Small intestine (tissue), 16 donors: ENCODE data around the gene GABRG2. TPM values are rescaled to one million over a fixed set of nuclear protein-coding genes. Genes with fewer than 3 reads are reported as not detected.
"Not testable (repeated sequence)": the region's sequence is repeated elsewhere in the genome, so short reads cannot be mapped to it uniquely, and the experiment has no call there.

ENCODE experiments used
- DNase-seq, 2 donors: peaks; one replicate each; pipeline versions ENCODE4 v3.0.0 to v3.0.0-alpha.2; 2013
- FAIRE-seq: peaks from 2 replicates; lab custom pipeline; 2012; peaks lifted over from hg19 to GRCh38; lab: Jason Lieb, UNC
- H3K27ac ChIP-seq, 3 donors: one replicate each; pipeline ENCODE4 v1.5.1; 2013; ENCODE audit warnings: low read length in 2 of 3, mild to moderate bottlenecking in 2 of 3, control low read depth in 1 of 3, inconsistent platforms in 1 of 3, low read depth in 1 of 3, moderate library complexity in 1 of 3
- H3K27me3 ChIP-seq, 3 donors: one replicate each; pipeline ENCODE4 v1.6.1; 2013; ENCODE audit warnings: low read length in 3 of 3, inconsistent platforms in 1 of 3; ENCODE audit not compliant: control insufficient read depth in 3 of 3, insufficient read depth in 3 of 3
- H3K36me3 ChIP-seq, 3 donors: one replicate each; pipeline ENCODE4 v1.6.1; 2013; ENCODE audit warnings: low read length in 3 of 3, inconsistent platforms in 1 of 3, low read depth in 1 of 3, mild to moderate bottlenecking in 1 of 3, moderate library complexity in 1 of 3; ENCODE audit not compliant: control insufficient read depth in 3 of 3, insufficient read depth in 2 of 3
- H3K4me1 ChIP-seq, 3 donors: one replicate each; pipeline ENCODE4 v1.6.1; 2013; ENCODE audit warnings: low read length in 2 of 3, inconsistent platforms in 1 of 3, low read depth in 1 of 3, mild to moderate bottlenecking in 1 of 3, moderate library complexity in 1 of 3; ENCODE audit not compliant: control insufficient read depth in 3 of 3, insufficient read depth in 2 of 3
- H3K4me3 ChIP-seq, 3 donors: one replicate each; pipeline ENCODE4 v1.5.1; 2013; ENCODE audit warnings: low read length in 3 of 3, control low read depth in 1 of 3, inconsistent platforms in 1 of 3, low read depth in 1 of 3, mild to moderate bottlenecking in 1 of 3, moderate library complexity in 1 of 3
- H3K9me3 ChIP-seq, 2 donors: one replicate each; pipeline ENCODE4 v1.6.1; 2013; ENCODE audit warnings: low read depth in 1 of 2, low read length in 1 of 2; ENCODE audit not compliant: control insufficient read depth in 2 of 2, insufficient read depth in 1 of 2
- WGBS, 3 donors: extraction: QIAGEN DNeasy Blood & Tissue Kit; methylation state at CpG; one replicate each; pipeline ENCODE4 v1.1.7; 2013; 5-methylcytosine and 5-hydroxymethylcytosine counted together
- long read RNA-seq, 10 donors: transcript quantifications; one replicate each; lab custom pipeline, GENCODE V29; 2026
- polyA plus RNA-seq, 4 donors: library from polyadenylated mRNA; stranded (reverse) in 3 of 4; unstranded in 1 of 4; fragments of 200-250 nt in 3 of 4; fragments of 120-200 nt in 1 of 4; gene quantifications; one replicate each; pipeline versions ENCODE4 v1.2.1 to v1.2.3, GENCODE V29; 2013
- donor health status: healthy with polysubstance abuse.
- donor health status: control.
- donor health status: control.
- donor health status: Bipolar disorder and iron deficiency.
- donor health status: healthy.

The GABRG2 gene
- polyA plus RNA-seq: 1 to 10 TPM in 1 of 4 donors, under 1 TPM in 1, not detected in 2; 0.03 to 1.7 TPM
- long read RNA-seq, donor 1: 0 reads
- long read RNA-seq, donor 2: 0 reads
- long read RNA-seq, donor 3, full-length matches to known transcripts: 1 of 1 reads
- long read RNA-seq, donor 3, partial matches to known transcripts: 0 of 1 reads
- long read RNA-seq, donor 3, other reads (novel, unspliced or antisense): 0 of 1 reads
- long read RNA-seq, donor 4: 0 reads
- long read RNA-seq, donor 5: 0 reads
- long read RNA-seq, donor 6: 0 reads
- long read RNA-seq, donor 7: 0 reads
- long read RNA-seq, donor 8: 0 reads
- long read RNA-seq, donor 9: 0 reads
- long read RNA-seq, donor 10, full-length matches to known transcripts: 1 of 1 reads
- long read RNA-seq, donor 10, partial matches to known transcripts: 0 of 1 reads
- long read RNA-seq, donor 10, other reads (novel, unspliced or antisense): 0 of 1 reads

DNA sequence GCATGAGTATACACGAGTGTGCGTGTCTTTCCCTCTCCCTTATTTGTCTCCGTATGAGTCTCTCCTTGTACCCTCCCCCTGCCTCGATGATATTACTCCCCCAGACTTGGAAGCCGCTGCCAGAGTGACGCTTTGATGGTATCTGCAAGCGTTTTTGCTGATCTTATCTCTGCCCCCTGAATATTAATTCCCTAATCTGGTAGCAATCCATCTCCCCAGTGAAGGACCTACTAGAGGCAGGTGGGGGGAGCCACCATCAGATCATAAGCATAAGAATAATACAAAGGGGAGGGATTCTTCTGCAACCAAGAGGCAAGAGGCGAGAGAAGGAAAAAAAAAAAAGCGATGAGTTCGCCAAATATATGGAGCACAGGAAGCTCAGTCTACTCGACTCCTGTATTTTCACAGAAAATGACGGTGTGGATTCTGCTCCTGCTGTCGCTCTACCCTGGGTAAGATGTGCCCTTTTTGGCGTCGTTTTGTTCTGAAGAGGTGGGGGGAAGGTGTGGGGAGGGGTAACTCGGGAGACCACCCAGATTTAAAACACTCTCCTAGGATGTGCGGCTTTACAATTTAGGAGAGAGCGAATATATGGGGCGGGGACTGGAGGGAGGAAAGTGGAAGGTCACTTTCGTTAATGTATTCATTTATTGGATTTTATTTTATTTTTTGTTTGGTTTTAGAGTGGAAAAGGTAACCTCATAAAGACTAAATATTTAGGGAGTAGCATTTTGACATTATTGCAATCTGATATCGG, at the start of gene GABRG2:
GABRG2 (plus strand) TSS at position 119 of the 757 bp plus-strand sequence; CDS start at position 346, 227 bp downstream.
- no peak within 1 kb of the TSS for H3K27ac ChIP-seq
- H3K4me1 ChIP-seq: no peaks in the 10 kb centered on the region
- DNase-seq (no peak), FAIRE-seq (no peak)
- 9 to 17% (median 16%) methylated on average over 21 of the region's 21 CpGs for WGBS, 3 donors
- no peaks in the 10 kb centered on the region for H3K36me3 ChIP-seq
- peaks cover 0 to 9% (median 0%) of the 10 kb centered on the region in 3 donors for H3K27me3 ChIP-seq
- no peaks in the 10 kb centered on the region for H3K9me3 ChIP-seq
- no peak within 1 kb of the TSS for H3K4me3 ChIP-seq

GRCh38 chr5:162025312-162025711, 42.3 kb upstream of the GABRG2 start:
- Histone ChIP-seq H3K4me3 (no peak overlapping the region), H3K27ac (no peak overlapping the region), H3K4me1 (no peaks in the 10 kb centered on the region), H3K9me3 (no peaks in the 10 kb centered on the region), H3K36me3 (no peaks in the 10 kb centered on the region), H3K27me3 (no peaks in the 10 kb centered on the region)
- no peak for DNase-seq
- no peak for FAIRE-seq
- 78 to 84% (median 79%) methylated on average over 2 of the region's 2 CpGs for WGBS, 3 donors

DNA sequence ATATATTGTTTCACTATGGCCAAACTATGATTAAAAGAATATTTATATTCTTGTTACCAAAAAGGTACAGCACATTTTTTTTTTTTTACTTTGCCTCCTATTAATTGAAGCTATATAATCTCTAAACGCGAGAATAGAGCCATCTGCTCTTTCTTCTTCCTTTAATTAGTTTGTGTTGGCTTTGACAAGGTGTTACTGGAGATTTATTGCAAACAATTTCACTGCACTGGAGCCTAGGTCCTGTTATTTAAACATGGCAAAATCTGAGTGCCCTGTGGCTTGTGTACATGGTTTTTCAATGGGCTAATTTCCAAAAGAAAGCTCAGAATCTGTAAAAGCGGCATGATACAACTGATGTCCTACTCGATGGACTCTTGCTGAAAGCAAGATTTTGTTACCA, 40.8 kb upstream of the GABRG2 start:
- FAIRE-seq (no peak), DNase-seq (no peak)
- H3K4me1 ChIP-seq: no peaks in the 10 kb centered on the region
- no peak overlapping the region for H3K4me3 ChIP-seq
- H3K9me3 ChIP-seq: no peaks in the 10 kb centered on the region
- WGBS, 3 donors: 59 to 72% (median 66%) methylated on average over 4 of the region's 4 CpGs
- no peak overlapping the region for H3K27ac ChIP-seq
- no peaks in the 10 kb centered on the region for H3K36me3 ChIP-seq
- H3K27me3 ChIP-seq: no peaks in the 10 kb centered on the region

DNA sequence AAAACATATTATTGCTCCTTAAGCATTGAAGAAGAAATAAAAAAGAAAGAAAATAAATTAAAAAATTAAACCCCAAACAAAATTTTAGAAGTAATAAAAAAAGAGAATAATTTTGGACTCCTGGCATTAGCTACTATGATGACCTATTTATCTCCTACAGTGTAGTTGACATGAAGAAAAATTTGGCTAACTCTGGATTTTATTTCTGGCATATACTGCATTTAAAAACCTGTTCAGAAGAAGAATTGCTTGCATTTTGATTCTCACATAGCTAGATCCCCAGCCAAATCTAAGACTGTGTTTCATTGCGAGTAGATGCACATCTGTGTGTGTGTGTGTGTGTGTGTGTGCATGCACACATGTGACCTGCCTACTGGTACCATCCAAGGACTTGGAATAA, 30.1 kb upstream of the GABRG2 start:
- Histone ChIP-seq H3K27ac (no peak overlapping the region), H3K4me3 (no peak overlapping the region), H3K9me3 (no peaks in the 10 kb centered on the region), H3K36me3 (no peaks in the 10 kb centered on the region), H3K4me1 (no peaks in the 10 kb centered on the region), H3K27me3 (no peaks in the 10 kb centered on the region)
- 83 to 89% (median 85%) methylated on average over 1 of the region's 1 CpG for WGBS, 3 donors
- no peak for FAIRE-seq
- DNase-seq: no peak

GRCh38 chr5:162047279-162047678, 20.3 kb upstream of the GABRG2 start:
- WGBS, 3 donors: 41 to 59% (median 41%) methylated on average over 1 of the region's 1 CpG
- no peak overlapping the region for H3K4me3 ChIP-seq
- H3K27me3 ChIP-seq: no peaks in the 10 kb centered on the region

DNA sequence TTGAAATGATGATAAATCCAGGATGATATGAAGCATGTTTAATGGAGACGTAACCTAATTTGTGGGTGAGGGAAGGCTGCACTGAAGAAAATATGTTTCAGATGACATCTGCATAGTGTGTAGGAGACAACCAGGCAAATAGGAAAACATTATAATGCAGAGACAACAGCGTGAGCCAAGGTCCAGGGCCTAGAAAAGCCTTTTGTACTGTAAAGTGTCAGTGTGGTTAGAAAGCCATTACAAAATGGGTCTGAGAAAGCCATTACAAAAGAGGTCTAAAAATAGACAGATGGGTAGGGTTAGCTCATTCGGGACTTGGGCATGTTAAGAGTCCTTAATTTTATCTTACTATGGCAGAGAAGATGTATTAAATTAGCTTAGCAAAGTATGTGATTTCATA, 14.9 kb upstream of the GABRG2 start:
- 59 to 66% (median 64%) methylated on average over 3 of the region's 3 CpGs for WGBS, 3 donors
- Histone ChIP-seq H3K9me3 (no peaks in the 10 kb centered on the region), H3K4me3 (no peak overlapping the region), H3K4me1 (no peaks in the 10 kb centered on the region), H3K27me3 (no peaks in the 10 kb centered on the region), H3K27ac (no peak overlapping the region), H3K36me3 (no peaks in the 10 kb centered on the region)
- no peak for DNase-seq
- FAIRE-seq: no peak

More at GRCh38 chr5:162047279-162047678, 20.3 kb upstream of the GABRG2 start:
- no peak for DNase-seq
- Histone ChIP-seq H3K9me3 (no peaks in the 10 kb centered on the region), H3K4me1 (no peaks in the 10 kb centered on the region), H3K27ac (no peak overlapping the region), H3K36me3 (no peaks in the 10 kb centered on the region)
- no peak for FAIRE-seq

- H3K36me3 ChIP-seq, DNase-seq, H3K9me3 ChIP-seq, FAIRE-seq, H3K27me3 ChIP-seq, H3K27ac ChIP-seq, H3K4me1 ChIP-seq, H3K4me3 ChIP-seq: not testable (repeated sequence)
- 66 to 77% (median 74%) methylated on average over 4 of the region's 4 CpGs for WGBS, 3 donors
Measured at GRCh38 chr5:162055095-162055494, 12.5 kb upstream of the GABRG2 start.

- H3K4me3 ChIP-seq: no peak overlapping the region
- WGBS, 3 donors: 5 to 9% (median 6%) methylated on average over 7 of the region's 7 CpGs
- H3K4me1 ChIP-seq: no peaks in the 10 kb centered on the region
- H3K36me3 ChIP-seq: no peaks in the 10 kb centered on the region
- no peak overlapping the region for H3K27ac ChIP-seq
- FAIRE-seq (no peak), DNase-seq (no peak)
- H3K27me3 ChIP-seq: peaks cover 0 to 9% (median 0%) of the 10 kb centered on the region in 3 donors
- no peaks in the 10 kb centered on the region for H3K9me3 ChIP-seq
Measured at GRCh38 chr5:162067162-162067561, 411 bp upstream of the GABRG2 start.
